Measurements from ENCODE around the gene RCL1.
"Not testable (repeated sequence)": the region's sequence is repeated elsewhere in the genome, so short reads cannot be mapped to it uniquely, and the experiment has no call there.

RCL1 gene

GRCh38 chr9:4901401-4902134 lies 108.8 kb downstream of the RCL1 start:
- not testable (repeated sequence) for H3K9me3 ChIP-seq (ENCODE audit: control insufficient read depth, insufficient read depth, low read length); H3K27ac ChIP-seq (ENCODE audit: low read length); H3K27me3 ChIP-seq (ENCODE audit: control insufficient read depth, insufficient read depth, low read length); DNase-seq (ENCODE audit: low read depth, low spot score); H3K36me3 ChIP-seq (ENCODE audit: control insufficient read depth, insufficient read depth, low read length); H3K4me3 ChIP-seq (ENCODE audit: low read length); H3K4me1 ChIP-seq (ENCODE audit: control insufficient read depth, insufficient read depth, low read length)
- no CpG with 5 or more reads among the region's 11 CpGs for WGBS (ENCODE audit: insufficient coverage, insufficient read length)

- DNase-seq (ENCODE audit: low read depth, low spot score) = no peak
- no peak overlapping the region for H3K27ac ChIP-seq (ENCODE audit: low read length)
- WGBS (ENCODE audit: insufficient coverage, insufficient read length) = no CpG with 5 or more reads among the region's 8 CpGs
Measured at GRCh38 chr9:4902135-4902475, 109.4 kb downstream of the RCL1 start.

GRCh38 chr9:4904322-4905134 lies 111.8 kb downstream of the RCL1 start:
- no CpG with 5 or more reads among the region's 3 CpGs for WGBS (ENCODE audit: insufficient coverage, insufficient read length)
- Histone ChIP-seq H3K36me3 (ENCODE audit: control insufficient read depth, insufficient read depth, low read length) (no peaks in the 10 kb centered on the region), H3K4me1 (ENCODE audit: control insufficient read depth, insufficient read depth, low read length) (peaks cover 2% of the 10 kb centered on the region; the same call in 1 of the 2 replicates), H3K27ac (ENCODE audit: low read length) (no peak overlapping the region), H3K9me3 (ENCODE audit: control insufficient read depth, insufficient read depth, low read length) (no peaks in the 10 kb centered on the region), H3K4me3 (ENCODE audit: low read length) (no peak overlapping the region), H3K27me3 (ENCODE audit: control insufficient read depth, insufficient read depth, low read length) (no peaks in the 10 kb centered on the region)
- DNase-seq (ENCODE audit: low read depth, low spot score) = no peak

More at GRCh38 chr9:4902135-4902475, 109.4 kb downstream of the RCL1 start:
- Histone ChIP-seq H3K4me3 (ENCODE audit: low read length) (no peak overlapping the region), H3K4me1 (ENCODE audit: control insufficient read depth, insufficient read depth, low read length) (peaks cover 2% of the 10 kb centered on the region; the same call in 1 of the 2 replicates), H3K9me3 (ENCODE audit: control insufficient read depth, insufficient read depth, low read length) (no peaks in the 10 kb centered on the region), H3K36me3 (ENCODE audit: control insufficient read depth, insufficient read depth, low read length) (no peaks in the 10 kb centered on the region), H3K27me3 (ENCODE audit: control insufficient read depth, insufficient read depth, low read length) (no peaks in the 10 kb centered on the region)

GRCh38 chr9:4905135-4905490 lies 112.4 kb downstream of the RCL1 start:
- no CpG with 5 or more reads among the region's 2 CpGs for WGBS (ENCODE audit: insufficient coverage, insufficient read length)
- H3K4me1 ChIP-seq (ENCODE audit: control insufficient read depth, insufficient read depth, low read length) = peaks cover 2% of the 10 kb centered on the region; the same call in 1 of the 2 replicates
- no peak for DNase-seq (ENCODE audit: low read depth, low spot score)
- no peak overlapping the region for H3K27ac ChIP-seq (ENCODE audit: low read length)
- no peaks in the 10 kb centered on the region for H3K9me3 ChIP-seq (ENCODE audit: control insufficient read depth, insufficient read depth, low read length)
- no peaks in the 10 kb centered on the region for H3K36me3 ChIP-seq (ENCODE audit: control insufficient read depth, insufficient read depth, low read length)
- no peak overlapping the region for H3K4me3 ChIP-seq (ENCODE audit: low read length)
- H3K27me3 ChIP-seq (ENCODE audit: control insufficient read depth, insufficient read depth, low read length) = no peaks in the 10 kb centered on the region

Data from iPS DF 6.9 (cell line).